ENCODE measurements around the gene FOXQ1. TPM values are rescaled to one million over a fixed set of nuclear protein-coding genes. Genes with fewer than 3 reads are reported as not detected.

The FOXQ1 gene, protein sequence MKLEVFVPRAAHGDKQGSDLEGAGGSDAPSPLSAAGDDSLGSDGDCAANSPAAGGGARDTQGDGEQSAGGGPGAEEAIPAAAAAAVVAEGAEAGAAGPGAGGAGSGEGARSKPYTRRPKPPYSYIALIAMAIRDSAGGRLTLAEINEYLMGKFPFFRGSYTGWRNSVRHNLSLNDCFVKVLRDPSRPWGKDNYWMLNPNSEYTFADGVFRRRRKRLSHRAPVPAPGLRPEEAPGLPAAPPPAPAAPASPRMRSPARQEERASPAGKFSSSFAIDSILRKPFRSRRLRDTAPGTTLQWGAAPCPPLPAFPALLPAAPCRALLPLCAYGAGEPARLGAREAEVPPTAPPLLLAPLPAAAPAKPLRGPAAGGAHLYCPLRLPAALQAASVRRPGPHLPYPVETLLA
- total RNA-seq = under 1 TPM; 0.27 to 0.42 TPM
- long read RNA-seq = 0 reads

DNA sequence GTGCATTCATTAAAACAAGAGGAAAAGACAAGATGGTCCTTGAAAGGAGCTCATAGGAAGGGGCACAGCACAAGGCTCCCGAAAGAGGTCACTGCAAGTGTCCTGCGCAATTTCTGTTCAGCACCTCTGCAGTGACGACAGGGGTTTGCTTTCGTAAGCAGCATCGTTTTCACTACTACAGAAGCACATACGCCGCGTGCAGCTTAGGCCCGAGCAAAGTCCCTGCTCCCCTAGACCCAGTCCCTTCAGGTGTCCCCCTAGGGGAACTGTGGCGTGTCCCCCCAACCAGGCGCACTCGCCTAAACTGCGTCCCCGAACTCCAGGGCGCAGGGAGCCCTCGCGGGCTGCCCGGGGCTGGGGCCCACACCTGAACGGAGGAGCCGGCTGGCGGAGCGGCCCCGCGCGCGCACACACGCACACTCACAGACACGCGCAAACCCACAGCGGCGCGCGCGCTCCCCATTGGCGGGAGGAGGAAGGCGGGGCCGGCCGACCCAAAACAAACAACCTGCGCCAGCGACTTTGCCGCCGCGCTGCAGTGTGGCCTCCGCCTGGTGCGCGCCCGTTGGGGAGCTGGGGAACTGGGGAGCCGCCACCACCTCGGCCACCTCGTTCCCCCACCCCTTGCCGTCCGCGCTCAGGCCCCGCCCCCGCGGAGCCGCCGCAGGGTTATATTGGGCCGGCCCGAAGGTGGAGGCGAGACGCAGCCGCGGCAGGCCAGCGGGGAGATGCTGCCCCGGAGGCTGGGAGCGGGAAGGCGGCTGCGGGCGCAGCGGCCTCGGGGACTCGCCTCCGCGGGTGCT is at the start of gene FOXQ1:
Gene FOXQ1, plus strand, starts transcription at position 699 of the 803 bp plus-strand sequence. CDS start 607 bp downstream, outside the sequence.
- peak; percentile 45 to 57 for DNase-seq
- intact Hi-C loops (cut with DNase I, micrococcal nuclease) = no loop called here
- ATAC-seq = peak; percentile 74

DNA sequence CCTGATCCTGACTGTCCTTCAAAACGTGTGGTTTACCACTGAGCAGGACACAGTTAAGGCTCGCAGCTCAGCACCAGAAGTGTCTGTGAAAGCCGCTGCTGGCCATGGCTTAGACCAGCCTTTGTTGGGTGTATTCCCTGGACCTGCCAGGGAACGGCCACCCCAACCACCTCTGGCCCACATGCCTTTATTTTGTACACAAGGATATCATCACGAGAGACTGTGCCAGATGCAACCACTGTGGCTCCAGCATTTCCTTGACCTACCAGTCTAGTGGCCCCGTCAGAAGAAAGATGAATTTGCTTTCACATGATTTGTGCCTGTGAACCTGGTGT is 49.2 kb upstream of the FOXQ1 start:
- no peak for ATAC-seq
- no peak for DNase-seq
- intact Hi-C loops (cut with DNase I, micrococcal nuclease) = no loop called here

DNA sequence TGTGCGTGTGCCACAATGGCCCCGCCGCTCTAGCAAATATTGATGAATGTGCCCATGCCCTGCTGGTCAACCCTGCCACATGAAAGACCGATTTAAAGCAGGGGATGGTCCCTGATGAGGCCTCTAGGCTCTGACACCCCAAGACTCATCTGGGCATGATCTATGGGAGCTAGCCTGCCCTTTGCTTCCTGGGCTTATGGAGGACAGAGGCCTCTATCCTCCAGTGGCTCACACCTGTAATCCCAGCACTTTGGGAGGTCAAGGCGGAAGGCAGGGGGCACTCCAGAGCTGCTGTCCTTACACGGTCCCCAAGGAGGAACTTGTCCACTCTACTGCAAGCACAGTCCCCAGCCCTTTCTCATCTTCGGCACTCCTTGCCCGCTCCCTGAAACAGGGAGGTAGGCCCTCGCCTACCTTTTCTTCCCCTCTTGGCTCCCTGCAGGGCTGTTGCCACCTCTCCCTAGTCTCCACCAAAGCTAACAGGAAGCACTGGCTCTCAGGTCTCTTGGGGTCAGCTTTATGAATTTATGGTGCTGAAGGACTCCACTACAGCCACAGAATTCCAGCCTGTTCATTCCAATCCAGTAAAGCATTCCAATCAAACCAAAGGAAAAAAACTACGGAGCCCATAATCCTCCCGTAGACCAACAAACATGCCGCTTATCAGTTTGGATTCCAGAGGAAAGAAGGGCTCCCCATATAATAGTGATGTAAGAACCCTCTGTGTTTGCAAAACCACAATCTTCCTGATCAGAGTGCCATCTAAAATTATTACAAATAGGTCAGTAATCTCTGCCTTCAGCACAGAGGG is 48.7 kb upstream of the FOXQ1 start:
- DNase-seq (no peak), ATAC-seq (no peak)
- intact Hi-C loops (cut with DNase I, micrococcal nuclease) = no loop called here

DNA sequence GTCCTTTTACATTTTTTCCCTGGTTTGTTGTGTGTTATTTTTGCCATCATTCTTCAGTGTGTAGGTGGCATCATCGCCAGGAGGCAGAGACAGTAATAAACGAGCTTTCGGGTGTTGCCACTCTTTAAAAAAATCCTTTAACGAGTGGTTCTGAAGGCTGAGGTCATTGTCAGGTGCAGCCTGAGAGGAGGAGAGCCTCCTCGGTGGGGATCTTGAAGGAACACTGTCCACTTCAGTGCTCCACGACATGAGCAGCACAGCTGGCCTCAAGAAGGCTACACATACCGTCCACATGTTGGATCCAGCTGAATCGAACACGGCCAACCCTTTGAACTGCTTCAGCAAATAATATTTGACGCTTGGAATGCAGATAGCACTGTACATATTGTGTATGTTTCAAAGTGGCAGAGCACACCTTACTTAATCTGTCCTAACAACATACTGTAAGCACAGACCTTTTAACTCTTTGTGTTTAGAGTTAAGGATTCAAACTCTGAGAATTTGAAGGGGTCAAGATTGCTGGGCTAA is 48.0 kb upstream of the FOXQ1 start:
- intact Hi-C loops (cut with DNase I, micrococcal nuclease) = no loop called here
- DNase-seq (no peak), ATAC-seq (no peak)

DNA sequence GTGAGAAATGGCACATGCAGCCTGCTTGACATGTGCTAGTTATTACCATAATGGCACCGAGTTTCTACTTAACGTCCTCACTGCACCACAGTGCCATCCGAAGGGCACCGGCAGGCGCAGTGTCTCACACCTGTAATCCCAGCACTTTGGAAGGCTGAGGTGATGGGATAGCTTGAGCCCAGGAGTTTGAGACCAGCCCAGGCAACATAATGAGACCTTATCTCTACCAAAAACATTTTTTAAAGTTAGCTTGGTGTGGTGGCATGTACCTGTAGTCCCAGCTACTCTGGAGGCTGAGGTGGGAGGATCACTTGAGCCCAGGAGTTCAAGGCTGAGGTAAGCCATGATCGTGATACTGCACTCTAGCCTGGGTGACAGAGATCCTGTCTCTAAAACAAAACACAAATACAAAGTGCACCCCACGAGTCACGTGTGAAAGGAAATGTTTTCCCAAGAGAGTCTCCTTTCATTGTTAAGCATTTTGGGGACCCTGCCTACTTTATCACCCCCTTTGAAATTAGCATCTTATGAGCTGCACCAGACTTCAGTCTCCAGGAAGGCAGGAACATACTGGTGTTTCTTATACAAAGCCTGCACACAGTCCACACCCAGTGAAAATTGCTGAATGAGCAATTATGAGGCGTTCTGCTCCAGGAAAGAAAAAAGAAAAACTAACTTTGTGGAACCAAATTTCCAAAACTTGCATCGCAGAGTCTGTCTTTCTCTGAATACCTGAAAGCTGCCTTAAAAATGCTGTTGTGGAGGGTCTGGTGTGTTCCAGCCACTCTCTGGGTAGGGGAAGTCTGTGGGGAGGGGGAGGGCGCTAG is 47.1 kb upstream of the FOXQ1 start:
- intact Hi-C loops (cut with DNase I, micrococcal nuclease) = no loop called here
- DNase-seq = no peak
- no peak for ATAC-seq

DNA sequence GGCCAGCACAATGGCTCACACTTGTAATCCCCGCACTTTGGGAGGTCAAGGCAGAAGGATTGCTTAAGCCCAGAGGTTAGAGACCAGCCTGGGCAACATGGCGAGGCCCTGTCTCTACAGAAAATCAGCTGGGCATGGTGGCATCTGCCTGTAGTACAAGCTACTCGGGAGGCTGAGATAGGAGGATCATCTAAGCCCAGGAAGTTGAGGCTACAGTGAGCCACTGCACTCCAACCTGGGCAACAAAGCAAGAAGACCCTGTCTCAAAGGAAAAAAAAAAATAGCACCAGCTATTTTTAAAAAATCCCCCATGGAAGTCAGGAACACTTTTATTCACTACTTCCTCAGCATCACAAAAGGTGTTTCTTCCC is 45.2 kb upstream of the FOXQ1 start:
- ATAC-seq = no peak
- intact Hi-C loops (cut with DNase I, micrococcal nuclease) = no loop called here
- DNase-seq = no peak

DNA sequence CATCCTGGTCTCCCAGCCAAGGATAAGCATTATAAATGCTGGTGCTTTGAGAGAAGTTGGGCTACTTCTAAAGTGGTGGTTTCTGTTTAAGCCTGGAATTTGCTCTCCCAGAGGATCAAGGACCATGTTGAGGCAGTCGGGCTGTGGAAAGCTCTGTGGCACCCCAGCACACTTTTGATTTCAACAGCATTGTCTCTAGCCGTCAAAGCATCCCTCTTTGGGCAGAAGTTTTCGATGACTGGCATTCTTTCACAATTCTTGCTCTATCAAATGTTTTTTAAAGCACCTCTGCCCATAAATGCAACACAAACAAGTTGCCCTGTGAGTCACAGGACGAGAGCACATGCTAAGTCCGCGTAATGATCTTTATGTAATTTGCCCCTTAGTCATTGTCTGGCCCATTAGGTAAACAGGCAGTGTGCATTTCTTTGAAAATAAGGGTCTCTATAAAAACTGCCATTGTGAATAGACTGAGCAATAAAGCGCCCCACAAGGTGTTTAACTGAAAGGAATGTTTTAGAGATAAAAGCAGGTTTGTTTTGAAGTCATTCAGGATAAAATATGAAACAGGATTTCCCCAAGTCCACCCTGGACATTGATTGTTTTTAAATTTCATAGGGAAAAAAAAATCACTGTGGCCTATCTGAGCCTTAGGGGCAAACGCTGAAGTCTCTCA is 44.7 kb upstream of the FOXQ1 start:
- ATAC-seq = no peak
- no peak for DNase-seq
- intact Hi-C loops (cut with DNase I, micrococcal nuclease) = no loop called here

DNA sequence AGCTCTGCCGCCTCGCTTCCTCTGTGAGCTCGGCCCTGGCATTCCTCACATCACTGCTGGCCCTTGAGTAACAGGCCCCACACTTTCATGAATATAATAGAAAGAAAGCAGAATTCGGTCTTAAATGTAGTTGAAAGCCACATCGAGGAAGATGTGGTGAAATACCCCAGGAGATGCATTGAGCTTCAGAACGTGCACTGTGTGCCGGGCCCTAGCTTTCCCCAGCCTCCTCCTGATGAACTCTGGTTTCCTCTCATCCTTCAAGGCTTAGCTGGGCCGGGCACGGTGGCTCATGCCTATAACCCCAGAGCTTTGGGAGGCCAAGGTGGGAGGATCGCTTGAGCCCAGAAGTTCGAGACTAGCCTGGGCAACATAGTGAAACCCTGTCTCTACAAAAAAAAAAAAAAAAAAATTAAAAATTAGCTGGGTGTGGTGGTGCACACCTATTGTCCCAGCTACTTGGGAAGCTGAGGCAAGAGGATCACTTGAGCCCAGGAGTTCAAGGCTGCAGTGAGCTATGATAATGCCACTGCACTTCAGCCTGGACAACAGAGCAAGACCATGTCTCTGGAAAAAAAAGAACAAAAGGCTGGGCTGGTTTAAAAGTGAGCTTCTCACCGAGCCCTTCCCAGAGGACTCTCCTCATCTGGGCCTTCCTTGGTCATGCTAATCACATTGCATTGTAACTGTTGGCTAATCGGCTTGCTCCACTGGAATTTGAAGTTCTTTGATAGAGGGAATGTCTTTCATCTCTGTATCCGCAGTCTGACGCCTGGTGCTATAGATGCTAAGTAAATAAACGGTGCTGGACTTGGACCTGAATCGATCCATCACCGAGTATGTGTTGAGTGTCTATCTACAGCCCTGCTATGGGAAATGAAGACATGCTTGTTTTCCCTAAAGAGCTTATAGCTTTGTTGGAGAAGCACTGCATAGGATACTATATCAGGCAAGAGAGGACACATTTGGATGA is 43.8 kb upstream of the FOXQ1 start:
- intact Hi-C loops (cut with DNase I, micrococcal nuclease) = no loop called here
- ATAC-seq (no peak), DNase-seq (no peak)

DNA sequence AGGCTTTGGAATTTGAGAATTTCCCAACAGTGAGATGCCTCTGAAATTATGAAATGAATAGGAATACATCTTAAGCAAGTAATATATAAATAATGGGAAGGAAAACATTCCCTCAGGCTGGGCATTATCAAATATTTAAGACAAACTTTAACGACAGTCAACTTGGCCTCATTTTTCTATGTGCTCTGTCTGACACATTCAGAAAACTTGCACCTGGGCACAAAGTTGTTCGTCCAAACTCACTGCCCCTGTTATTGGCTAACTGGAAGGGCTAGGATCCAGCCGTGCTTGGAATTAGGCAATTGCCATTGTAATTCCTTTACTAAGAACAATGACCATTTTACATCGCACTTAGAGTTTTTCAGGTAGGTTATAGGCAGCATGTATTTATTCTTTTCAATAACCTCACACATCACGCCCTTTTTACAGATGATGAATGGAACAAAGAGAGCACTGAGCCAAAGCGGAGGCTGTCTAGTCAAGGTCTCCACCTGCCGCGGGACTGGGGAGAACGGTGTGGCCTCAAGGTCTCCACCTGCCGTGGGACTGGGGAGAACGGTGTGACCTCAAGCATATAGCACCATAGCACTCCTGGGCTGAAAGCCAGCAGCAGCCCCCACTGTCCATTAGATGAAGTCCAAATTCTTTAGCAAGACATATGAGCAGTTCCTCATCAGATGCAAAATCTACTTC is 40.7 kb upstream of the FOXQ1 start:
- ATAC-seq (no peak), DNase-seq (no peak)
- intact Hi-C loops (cut with DNase I, micrococcal nuclease) = no loop called here

DNA sequence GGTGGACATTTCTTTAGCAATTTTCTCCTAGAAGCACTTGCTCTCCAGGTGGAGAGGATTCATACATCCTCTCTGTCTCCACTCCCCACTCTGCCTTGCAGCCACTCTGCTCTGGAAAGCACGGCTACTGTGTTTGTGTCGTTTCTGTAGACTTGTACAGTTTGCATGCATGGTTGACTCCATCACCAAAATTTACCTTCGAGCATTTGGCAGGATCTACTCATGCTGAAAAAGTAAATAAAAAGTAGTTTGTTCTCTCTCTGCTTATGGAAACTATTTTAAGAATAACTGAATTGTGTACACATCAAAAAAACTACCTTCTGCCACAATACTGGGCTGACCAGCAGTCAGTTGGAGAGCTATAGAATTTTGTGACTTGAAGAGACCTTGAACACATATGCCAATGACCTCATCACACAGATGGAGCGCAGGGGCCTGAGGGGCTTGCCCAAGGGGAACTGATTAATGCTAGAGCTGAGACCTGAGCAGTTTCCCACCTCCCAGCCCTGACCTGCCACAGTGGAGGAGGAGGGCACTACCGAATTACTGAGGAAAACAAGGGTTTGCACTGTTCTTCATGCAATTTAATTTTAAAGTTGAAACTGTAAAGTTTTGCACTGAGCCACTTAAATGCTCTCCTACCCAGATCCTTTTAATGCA is 33.7 kb upstream of the FOXQ1 start:
- no peak for ATAC-seq

DNA sequence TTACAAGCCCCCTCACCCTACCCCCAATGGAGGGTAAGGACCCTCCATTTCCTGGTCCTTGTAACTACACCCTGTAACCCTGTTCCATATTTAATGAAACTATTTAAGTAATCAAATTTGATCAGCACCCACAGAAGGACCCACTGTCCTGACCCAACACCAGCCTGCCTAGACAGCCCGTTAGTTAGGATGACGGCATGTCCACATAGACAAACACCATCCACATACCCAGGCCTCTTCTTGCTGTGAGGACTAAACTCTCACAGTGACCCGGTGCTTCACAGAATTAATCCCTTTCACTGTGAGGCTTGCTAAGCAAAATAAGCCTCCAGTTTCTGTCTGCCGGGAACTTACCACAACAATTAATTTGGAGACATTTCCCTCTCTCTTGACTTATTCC is 32.8 kb upstream of the FOXQ1 start:
- ATAC-seq = no peak
- intact Hi-C loops (cut with DNase I, micrococcal nuclease) = no loop called here
- DNase-seq = no peak

More for the DNA sequence above, 33.7 kb upstream of the FOXQ1 start:
- DNase-seq = no peak
- intact Hi-C loops (cut with DNase I, micrococcal nuclease) = no loop called here

DNA sequence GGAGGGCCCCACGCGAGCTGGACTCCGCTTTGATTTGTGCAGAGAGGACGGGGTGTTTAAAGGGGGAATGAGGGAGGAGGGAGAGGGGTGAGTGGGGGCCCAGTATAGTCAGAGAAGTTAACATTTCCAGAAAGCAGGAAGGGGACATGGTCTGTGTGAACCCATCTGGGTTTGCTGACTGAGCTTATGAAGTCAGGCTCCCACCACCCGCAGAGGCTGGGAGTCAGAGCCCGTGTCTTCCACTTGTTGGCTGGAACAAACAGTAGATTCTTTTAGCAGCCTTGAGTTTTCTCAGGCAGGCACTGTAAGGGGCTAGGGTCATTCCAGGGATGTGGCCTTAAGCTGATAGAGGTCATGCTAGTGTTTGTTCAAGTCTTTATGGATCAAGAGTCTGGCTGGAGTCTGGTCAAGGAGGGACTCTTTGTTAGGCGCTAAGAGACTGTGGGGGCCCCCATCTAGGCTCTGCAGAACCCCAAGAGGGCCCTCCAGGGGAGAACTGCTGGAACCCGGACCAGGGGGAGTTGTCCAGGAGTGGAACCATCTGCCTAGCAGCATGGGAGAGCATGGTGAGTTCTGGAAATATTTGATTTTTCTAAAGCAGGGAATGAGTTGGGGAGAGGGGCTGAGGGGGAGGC is 31.1 kb upstream of the FOXQ1 start:
- ATAC-seq (no peak), DNase-seq (no peak)
- intact Hi-C loops (cut with DNase I, micrococcal nuclease) = no loop called here

DNA sequence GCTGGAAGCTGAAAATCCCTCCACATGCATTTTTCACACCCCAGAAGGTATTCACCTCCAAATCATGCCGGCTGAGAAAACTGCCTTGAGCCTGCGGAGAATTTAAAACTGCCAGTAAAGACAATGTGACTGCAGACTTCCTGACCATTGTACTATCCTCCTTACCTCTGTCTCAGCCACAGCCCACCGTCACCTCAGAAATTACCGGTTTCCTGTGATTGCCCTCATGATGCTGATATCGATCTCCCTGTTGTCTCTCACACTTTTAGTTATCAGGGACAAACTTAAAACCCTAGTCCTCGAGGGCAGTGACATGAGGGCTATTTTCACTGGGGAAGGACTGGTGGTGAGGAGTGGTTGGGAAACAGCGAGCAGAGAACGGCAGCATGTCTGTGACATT is 30.2 kb upstream of the FOXQ1 start:
- no peak for DNase-seq
- ATAC-seq = no peak
- intact Hi-C loops (cut with DNase I, micrococcal nuclease) = no loop called here

DNA sequence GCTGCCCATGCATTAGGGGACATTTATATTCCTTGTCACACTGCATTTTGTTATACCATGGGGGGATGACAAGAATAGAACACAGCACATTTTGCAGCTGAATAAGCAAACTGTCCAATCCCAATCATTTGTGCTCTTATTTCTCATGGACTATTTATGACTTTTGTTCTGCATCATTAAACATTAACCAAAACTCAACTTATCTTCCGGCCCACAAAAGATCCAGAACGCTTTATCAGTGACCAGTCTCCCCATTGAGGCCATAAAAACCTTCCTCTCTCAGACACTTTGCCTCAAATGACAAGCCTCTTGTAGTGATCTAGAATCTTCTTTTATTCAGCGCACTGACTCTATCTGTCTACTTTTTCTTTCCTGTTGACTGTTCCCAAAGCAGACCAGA is 28.4 kb upstream of the FOXQ1 start:
- intact Hi-C loops (cut with DNase I, micrococcal nuclease) = no loop called here
- no peak for ATAC-seq
- DNase-seq = no peak

DNA sequence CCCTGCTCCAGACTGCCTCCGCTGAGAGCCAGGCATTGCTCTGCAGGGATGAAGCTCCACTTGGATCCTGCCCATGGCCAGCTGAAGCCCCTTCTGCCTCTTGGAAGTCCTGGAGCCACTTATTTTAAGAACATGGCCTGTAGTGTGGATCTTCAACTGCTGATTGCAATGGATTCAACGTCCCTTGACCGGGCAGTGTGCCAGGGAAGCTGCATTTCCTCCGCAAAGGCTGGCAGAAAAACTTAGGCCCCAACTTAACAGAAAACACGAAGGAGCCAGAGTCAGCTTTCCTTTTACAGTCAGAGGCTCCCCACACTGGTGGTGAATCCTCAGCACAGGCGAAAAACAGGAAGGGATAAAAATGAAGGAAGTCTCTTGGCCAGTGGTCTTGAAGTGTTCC is 26.3 kb upstream of the FOXQ1 start:
- peak in 1 of 2 donors; percentile 14 for DNase-seq
- intact Hi-C loops (cut with DNase I, micrococcal nuclease) = no loop called here
- no peak for ATAC-seq
